GM19395 (cell line): ENCODE results near the gene PRDX2.
"Not testable (repeated sequence)": the region's sequence is repeated elsewhere in the genome, so short reads cannot be mapped to it uniquely, and the experiment has no call there.

Source experiments
- ATAC-seq: cut with Tn5 transposase; IDR thresholded peaks from one replicate; pipeline ENCODE4 v1.9.1; 2021; ENCODE audit warnings: mild to moderate bottlenecking, moderate library complexity; ENCODE audit not compliant: unreplicated experiment

PRDX2 gene

GRCh38 chr19:12801466-12802266, at the start of gene PRDX2, which contains the start of gene THSD8:
TSS of gene PRDX2 (minus strand) at chr19:12801800. CDS start at chr19:12801261, 539 bp downstream.
TSS of gene THSD8 (plus strand) at chr19:12802069. CDS start at chr19:12802072, 3 bp downstream.
- ATAC-seq = no peak

- ATAC-seq = peak; percentile 47
Measured at GRCh38 chr19:12847159-12848139, 45.8 kb upstream of the PRDX2 start.

GRCh38 chr19:12846613-12847012, 45.0 kb upstream of the PRDX2 start:
- ATAC-seq = not testable (repeated sequence)

GRCh38 chr19:12843999-12844732, 42.6 kb upstream of the PRDX2 start:
- no peak for ATAC-seq

DNA sequence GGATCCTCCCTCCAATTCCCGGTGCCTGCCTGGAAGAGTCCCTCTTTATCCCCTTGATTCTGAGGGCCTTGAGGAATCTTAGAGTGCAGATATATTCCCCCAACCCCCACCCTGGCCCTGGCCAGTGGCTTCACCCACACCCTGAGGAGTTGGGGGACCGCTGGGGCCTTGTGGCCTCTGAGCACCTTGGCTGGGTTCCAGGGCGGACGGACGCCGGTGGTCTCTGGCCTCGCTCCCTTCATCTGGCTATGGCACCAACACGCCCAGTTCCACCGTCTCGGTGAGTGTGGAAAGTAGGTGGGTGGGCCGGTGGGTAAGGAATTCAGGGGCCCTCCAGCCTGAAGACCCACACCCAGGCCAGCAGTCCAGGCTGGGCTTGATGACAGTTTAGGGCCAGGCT, 41.7 kb upstream of the PRDX2 start:
- ATAC-seq = no peak

- no peak for ATAC-seq
Measured at GRCh38 chr19:12842511-12842910, 40.9 kb upstream of the PRDX2 start.

GRCh38 chr19:12841094-12841493, 39.5 kb upstream of the PRDX2 start:
- no peak for ATAC-seq

DNA sequence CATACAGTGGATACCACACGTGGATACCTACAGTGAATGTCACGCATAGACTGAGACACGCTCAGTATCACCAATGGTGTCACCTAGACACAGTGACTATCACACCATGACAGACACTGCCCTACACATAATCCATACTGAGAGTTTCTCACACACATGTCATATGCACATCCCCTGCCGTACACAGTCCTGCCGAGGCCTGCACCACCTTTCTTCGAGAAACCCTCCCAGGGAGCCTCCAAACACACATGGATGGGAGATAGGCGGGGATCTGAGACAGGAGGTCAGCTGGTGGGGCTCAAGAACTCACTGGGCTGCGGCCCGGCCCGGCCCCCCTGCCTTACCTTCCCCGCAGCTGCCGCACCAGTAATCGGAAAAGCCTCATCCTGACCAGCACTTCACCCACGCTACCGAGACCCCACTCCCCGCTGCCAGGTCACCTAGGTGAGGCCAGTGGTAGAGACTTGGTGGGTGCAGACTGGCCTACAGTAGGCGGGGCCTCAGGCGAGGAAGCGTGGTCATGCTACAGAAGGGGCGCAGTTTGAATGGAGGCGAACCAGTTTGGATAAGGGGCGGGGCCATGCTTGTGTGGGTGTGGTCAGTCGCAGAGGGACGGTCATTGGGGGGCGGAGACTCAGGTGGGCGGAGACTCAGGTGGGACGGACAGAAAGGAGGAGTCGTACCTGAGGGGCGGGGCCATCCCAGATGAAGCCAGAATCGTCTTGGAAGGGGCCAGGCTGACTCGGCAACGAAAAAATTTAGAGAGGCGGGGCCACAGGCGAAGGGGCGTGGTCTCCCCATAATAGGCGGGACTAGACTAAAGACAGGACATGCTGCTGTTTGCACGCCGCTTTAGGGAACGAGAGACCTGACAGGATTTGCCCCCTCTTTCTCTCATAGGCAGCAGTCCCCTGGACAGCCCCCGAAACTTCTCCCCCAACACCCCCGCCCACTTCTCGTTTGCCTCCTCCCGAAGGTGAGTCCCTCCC, 38.8 kb upstream of the PRDX2 start:
- no peak for ATAC-seq

- ATAC-seq = no peak
Measured at GRCh38 chr19:12838886-12839756, 37.5 kb upstream of the PRDX2 start.

DNA sequence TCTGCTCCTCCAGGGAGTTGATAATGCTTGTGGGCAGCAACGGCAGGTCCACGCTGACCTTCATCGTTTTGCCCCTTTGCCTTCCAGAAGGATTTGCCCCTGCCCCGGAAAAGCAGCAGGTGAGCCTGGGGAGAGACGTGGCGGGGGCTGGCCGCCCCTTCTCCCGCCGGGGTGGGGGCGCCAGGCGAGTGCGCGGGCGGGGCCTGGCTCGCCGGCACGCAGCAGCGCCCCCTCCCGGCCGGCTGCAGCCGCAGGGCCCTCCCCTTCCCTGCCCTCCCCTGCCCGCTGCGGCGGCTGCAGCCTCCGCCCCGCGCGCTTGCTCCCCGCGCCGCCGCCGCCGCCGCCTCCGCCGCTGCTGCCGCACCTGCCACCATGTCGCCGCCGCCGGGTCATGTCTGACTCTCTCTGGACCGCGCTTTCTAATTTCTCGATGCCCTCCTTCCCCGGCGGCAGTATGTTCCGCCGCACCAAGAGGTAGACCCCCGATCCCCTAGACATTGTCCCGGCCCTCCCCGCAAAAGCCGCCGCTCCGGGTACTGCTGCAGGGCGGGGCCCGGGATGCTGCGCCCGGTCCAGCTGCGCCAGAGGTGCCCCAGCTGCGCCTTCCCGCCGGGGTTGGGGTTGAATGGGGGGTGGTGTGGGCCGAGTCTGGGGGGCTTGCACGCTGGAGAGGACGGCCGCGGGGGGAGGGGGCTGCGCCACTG, 36.7 kb upstream of the PRDX2 start, which contains the start of gene MAST1:
MAST1 (plus strand) TSS at position 334 of the 704 bp plus-strand sequence; CDS start at position 392, 58 bp downstream.
- no peak for ATAC-seq

DNA sequence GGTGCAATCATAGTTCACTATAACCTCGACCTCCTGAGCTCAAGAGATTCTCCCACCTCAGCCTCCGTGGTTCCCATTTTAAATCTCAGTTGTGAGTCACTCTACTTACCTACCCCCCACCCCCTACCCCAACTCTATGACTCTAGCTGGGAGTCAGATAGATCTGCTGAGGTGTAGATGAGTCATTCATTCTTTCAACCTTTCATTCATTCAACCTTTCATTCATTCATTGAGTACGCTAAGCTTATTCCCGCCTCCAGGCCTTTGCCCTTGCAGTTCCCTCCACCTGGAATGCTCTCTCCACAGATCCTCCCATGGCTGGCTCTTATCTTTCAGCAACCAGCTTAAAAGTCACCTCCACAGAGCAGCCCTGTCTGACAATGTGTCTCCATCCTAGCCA, 35.6 kb upstream of the PRDX2 start:
- no peak for ATAC-seq

DNA sequence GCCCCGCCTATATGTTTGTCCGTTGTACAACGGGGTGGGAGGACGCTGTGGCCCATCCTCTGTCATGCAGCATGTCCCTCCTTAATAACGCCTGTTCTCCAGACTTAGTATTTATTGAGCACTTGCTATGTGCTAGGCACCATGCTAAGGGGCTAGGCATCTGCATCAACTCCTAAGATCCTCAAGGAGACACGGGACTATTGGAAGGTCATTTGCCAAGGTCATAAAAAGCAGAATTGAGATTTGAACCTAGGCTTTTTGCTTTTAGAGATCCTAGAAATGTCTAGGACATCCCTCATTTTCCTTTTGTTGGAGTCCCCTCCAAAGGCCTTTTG, 34.9 kb upstream of the PRDX2 start:
- no peak for ATAC-seq

DNA sequence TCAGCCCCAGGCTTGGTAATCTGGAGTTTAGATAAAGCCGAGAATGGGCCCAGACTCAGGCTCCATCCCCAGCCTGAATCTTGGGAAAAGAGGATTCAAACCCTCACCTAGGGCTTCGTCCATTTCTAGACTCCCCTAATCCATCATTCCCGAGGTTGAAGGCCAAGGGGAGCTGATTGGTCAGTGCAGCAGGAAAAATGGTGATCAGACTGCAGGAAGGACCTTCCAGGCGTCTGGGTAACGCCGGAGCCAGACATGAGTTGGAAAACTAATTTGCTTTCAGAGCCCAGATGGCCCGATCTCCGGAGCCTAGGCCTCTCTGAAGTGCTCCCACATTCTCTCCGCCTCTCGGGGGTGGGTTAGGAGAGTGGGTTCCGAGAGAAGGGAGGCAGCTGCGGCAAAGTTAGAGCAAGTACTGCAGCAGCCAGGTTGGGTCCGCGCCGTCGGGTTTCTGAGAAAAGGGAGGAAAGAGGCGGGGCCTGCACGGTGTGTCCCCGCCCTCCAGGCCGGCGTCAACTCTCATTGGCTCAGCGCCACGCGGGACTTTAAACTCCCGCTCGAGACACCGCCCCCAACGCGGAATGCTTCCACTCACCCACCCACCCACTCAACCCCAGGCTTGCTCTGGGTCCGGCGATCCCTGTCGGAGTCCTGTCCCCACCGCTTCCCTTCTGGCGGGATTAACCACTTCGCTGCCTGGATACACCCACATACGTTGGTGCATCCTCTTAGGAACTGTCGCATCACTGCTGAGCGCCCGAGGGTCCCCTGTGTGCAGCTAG, 33.6 kb upstream of the PRDX2 start:
- ATAC-seq = no peak

DNA sequence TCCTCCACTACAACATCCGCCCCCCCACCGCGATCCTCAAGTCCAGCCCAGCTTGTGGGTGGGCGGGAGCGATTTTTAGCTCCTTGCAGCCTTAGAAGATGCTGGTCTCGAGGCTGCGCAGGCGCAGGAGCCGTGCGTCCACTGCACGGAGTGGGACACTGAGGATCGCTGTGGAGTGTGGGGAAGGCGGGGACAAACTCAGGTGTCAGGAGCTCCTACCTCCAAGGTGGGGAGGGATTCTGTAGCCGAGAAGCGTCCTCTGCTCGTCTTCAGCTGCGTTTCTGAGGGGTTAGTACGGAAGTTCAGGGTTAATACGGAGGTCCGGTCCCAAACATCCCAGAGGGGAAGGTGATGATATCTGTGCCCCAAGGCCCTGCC, 33.0 kb upstream of the PRDX2 start, which contains the start of gene RTBDN:
RTBDN (minus strand) TSS at position 14 of the 378 bp plus-strand sequence. CDS start 4,600 bp downstream, outside the sequence.
- ATAC-seq = no peak

GRCh38 chr19:12833738-12834565, 32.4 kb upstream of the PRDX2 start:
- ATAC-seq = no peak

- ATAC-seq = no peak
Measured at GRCh38 chr19:12833418-12833737, 31.8 kb upstream of the PRDX2 start.

GRCh38 chr19:12828494-12828893, 26.9 kb upstream of the PRDX2 start:
- ATAC-seq = no peak
